Superior temporal gyrus (tissue), 1 donor: Measurements from ENCODE around the gene TAF4.
"Not testable (repeated sequence)": the region's sequence is repeated elsewhere in the genome, so short reads cannot be mapped to it uniquely, and the experiment has no call there.

Experiments
- DNase-seq: peaks from one replicate; pipeline ENCODE4 v3.0.0-alpha.2; 2016; ENCODE audit errors: extremely low spot score

The TAF4 gene

GRCh38 chr20:61963885-61964674, 101.6 kb downstream of the TAF4 start:
- no peak for DNase-seq

GRCh38 chr20:61963149-61963548, 102.5 kb downstream of the TAF4 start:
- no peak for DNase-seq

- DNase-seq, result no peak
These were observed 104.8 kb downstream of the TAF4 start for GRCh38 chr20:61960836-61961235.

GRCh38 chr20:61958773-61959700, 106.6 kb downstream of the TAF4 start:
- DNase-seq, result peak; percentile 65

- DNase-seq, result no peak
These were observed 107.5 kb downstream of the TAF4 start for GRCh38 chr20:61957961-61958715.

- DNase-seq, result no peak
These were observed 109.0 kb downstream of the TAF4 start for GRCh38 chr20:61956396-61957342.

- DNase-seq, result no peak
These were observed 109.8 kb downstream of the TAF4 start for GRCh38 chr20:61955668-61956395.

GRCh38 chr20:61954276-61955021, 111.2 kb downstream of the TAF4 start:
- DNase-seq, result no peak

GRCh38 chr20:61953037-61954021, 112.4 kb downstream of the TAF4 start:
- DNase-seq, result no peak

- DNase-seq, result no peak
These were observed 113.8 kb downstream of the TAF4 start for GRCh38 chr20:61951695-61952533.

- no peak for DNase-seq
These were observed 115.0 kb downstream of the TAF4 start for GRCh38 chr20:61950641-61951071.

- DNase-seq, result no peak
These were observed 115.7 kb downstream of the TAF4 start for GRCh38 chr20:61949714-61950640.

- DNase-seq, result no peak
These were observed 116.3 kb downstream of the TAF4 start for GRCh38 chr20:61949363-61949713.

- no peak for DNase-seq
These were observed 116.9 kb downstream of the TAF4 start for GRCh38 chr20:61948586-61949362.

- not testable (repeated sequence) for DNase-seq
These were observed 117.6 kb downstream of the TAF4 start for GRCh38 chr20:61948056-61948455.
